Heart left ventricle (tissue), 16 donors: Measurements from ENCODE around the gene SH2D3C. TPM values are rescaled to one million over a fixed set of nuclear protein-coding genes. Genes with fewer than 3 reads are reported as not detected.
A peak's percentile ranks its signal among the peaks of the same experiment; 100 is the strongest.

Experiments used
- ATAC-seq, 4 donors: fragments of 200-7000 bp; cut with Tn5 transposase; one replicate each; pipeline ENCODE4 v1.9.1; 2020 to 2022; ENCODE audit warnings: moderate library complexity in 4 of 4, mild to moderate bottlenecking in 3 of 4, moderate number of reproducible peaks in 1 of 4
- DNase-seq, 5 donors: peaks; one replicate each; pipeline ENCODE4 v3.0.0-alpha.2; 2020
- H3K27ac ChIP-seq, 12 donors: fragments of 200-600 bp; sonication (generic) in 4 of 12; one replicate each; pipeline versions ENCODE4 v1.5.0 to v1.8.0; 2016 to 2022; ENCODE audit warnings: mild to moderate bottlenecking in 2 of 12
- H3K27me3 ChIP-seq, 9 donors: fragments of 200-600 bp; sonication (generic) in 2 of 9; one replicate each; pipeline versions ENCODE4 v1.5.1 to v1.8.0; 2016 to 2022; ENCODE audit warnings: mild to moderate bottlenecking in 3 of 9
- H3K36me3 ChIP-seq, 9 donors: fragments of 200-600 bp; sonication (generic) in 2 of 9; one replicate each; pipeline versions ENCODE4 v1.5.0 to v1.8.0; 2018 to 2022; ENCODE audit warnings: mild to moderate bottlenecking in 2 of 9
- H3K4me1 ChIP-seq, 12 donors: fragments of 200-600 bp; sonication (generic) in 4 of 12; one replicate each; pipeline versions ENCODE4 v1.5.0 to v1.8.0; 2016 to 2022; ENCODE audit warnings: mild to moderate bottlenecking in 3 of 12
- H3K4me3 ChIP-seq, 12 donors: fragments of 200-600 bp; sonication (generic) in 4 of 12; one replicate each; pipeline versions ENCODE4 v1.5.0 to v1.8.0; 2017 to 2022; ENCODE audit warnings: mild to moderate bottlenecking in 9 of 12, moderate library complexity in 4 of 12
- H3K9me3 ChIP-seq, 12 donors: fragments of 200-600 bp; sonication (generic) in 4 of 12; one replicate each; pipeline versions ENCODE4 v1.5.0 to v1.8.0; 2016 to 2022; ENCODE audit warnings: mild to moderate bottlenecking in 1 of 12
- CTCF ChIP-seq, 12 donors: fragments of 200-600 bp; sonication (generic) in 4 of 12; IDR thresholded peaks; one replicate each; pipeline versions ENCODE4 v1.5.0 to v1.8.0; 2018 to 2022; ENCODE audit warnings: antibody characterized with exemption in 12 of 12, mild to moderate bottlenecking in 5 of 12
- POLR2A ChIP-seq, 2 donors: fragments of 450-650 bp; IDR thresholded peaks; one replicate each; pipeline ENCODE4 v1.6.1; 2017; ENCODE audit warnings: antibody characterized with exemption in 2 of 2, mild to moderate bottlenecking in 2 of 2, moderate library complexity in 2 of 2
- WGBS, 4 donors: extraction: QIAGEN DNeasy Blood & Tissue Kit in 2 of 4; methylation state at CpG; one replicate each; pipeline versions ENCODE4 v1.1.5 to v1.1.7; 2013 to 2018; 5-methylcytosine and 5-hydroxymethylcytosine counted together
- intact Hi-C, 10 donors: fragments of 100-400 bp; cut with DNase I; formaldehyde crosslinking; loops; one replicate each; pipeline versions ENCODE4 v1.11.1 to v1.14.2; 2022
- polyA plus RNA-seq, 2 donors: library from polyadenylated mRNA; stranded (reverse); fragments of 200-250 nt; gene quantifications; one replicate each; pipeline ENCODE4 v1.2.3, GENCODE V29; 2013
- total RNA-seq, 9 donors: library from RNA; depleted of rRNA in 2 of 9; stranded (reverse); fragments of >200 nt in 2 of 9; fragmentation: NEBNext Ultra II Directional in 3 of 9; extraction: Animal tissue kit (Norgen Biotek cat#: 25700) in 3 of 9; gene quantifications; one replicate each; pipeline versions ENCODE4 v1.1.0 to v1.2.4, GENCODE V29; 2016 to 2023
- donor health status: ischemic (EF 13 %, LVEDD 7.1; RV severe dilation, severe dysfunction).
- donor health status: healthy with polysubstance abuse.
- donor health status: DM: no; HTN: yes; CAD: no.
- donor health status: DM: no; HTN: no; CAD: no.
- donor health status: ischemic (EF 25% LVEDD 6.9; RV normal size, moderate dysfunction).
- donor health status: ischemic (EF 25% LVEDD 5.7; RV mildly dilated, moderate dysfunction).
- donor health status: healthy.
- donor health status: DM: yes; HTN: yes; CAD: no.
- donor health status: ischemic (EF 35%, LVEDD 5.7; RV mildly dilated, moderate dysfunction).
- donor health status: nonischemic (EF 11% LVEDD 7.7; RV severe dilation, severe dysfunction).
- donor health status: DM: yes; HTN: yes; CAD: no.
- donor health status: PGD.
- donor health status: ischemic (EF 29% LVEDD 5.4; RV normal size, mild dysfunction).
- donor health status: nonischemic (EF 23%, LVEDD 6.1; RV moderate dilation, normal function).

The SH2D3C gene
- total and polyA plus RNA-seq, 11 donors, result 13.7 to 38.9 (median 21.0) TPM

DNA sequence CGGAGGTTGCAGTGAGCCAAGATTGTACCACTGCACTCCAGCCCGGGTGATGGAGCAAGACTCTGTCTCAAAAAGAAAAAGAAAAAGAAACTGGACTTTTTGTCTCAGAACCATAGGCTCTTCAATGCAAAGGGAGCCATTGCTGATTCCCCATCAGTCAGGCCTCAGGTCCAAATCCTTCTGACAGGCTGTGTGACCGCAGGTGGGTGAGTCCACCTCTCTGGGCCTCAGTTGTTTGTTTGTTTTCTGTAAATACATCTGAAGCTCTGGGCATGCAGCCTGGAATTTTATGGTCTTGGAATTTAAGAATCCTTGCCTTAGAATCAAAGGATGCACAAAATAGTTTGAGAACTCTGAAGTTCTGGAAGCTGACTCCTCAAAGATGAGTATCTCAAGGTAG lies 22.2 kb downstream of the SH2D3C start:
- no peak for TF ChIP-seq CTCF (IDR thresholded peaks at IDR 0.05)
- TF ChIP-seq POLR2A (IDR thresholded peaks at IDR 0.05), result no peak
- Histone ChIP-seq H3K27me3 (peaks cover 0 to 35% (median 17%) of the 10 kb centered on the region in 9 donors), H3K4me3 (peak overlapping the region in 7 of 12 donors; percentile 31 to 48 (median 44)), H3K27ac (peak overlapping the region in 11 of 12 donors; percentile 37 to 80 (median 61)), H3K36me3 (peaks cover 0 to 54% (median 15%) of the 10 kb centered on the region in 9 donors), H3K9me3 (no peaks in the 10 kb centered on the region), H3K4me1 (peaks cover 6 to 69% (median 17%) of the 10 kb centered on the region in 12 donors)
- intact Hi-C loops, result no loop called here
- DNase-seq (no peak), ATAC-seq (no peak)
- WGBS, 4 donors, result 76 to 88% (median 80%) methylated on average over 3 of the region's 3 CpGs

DNA sequence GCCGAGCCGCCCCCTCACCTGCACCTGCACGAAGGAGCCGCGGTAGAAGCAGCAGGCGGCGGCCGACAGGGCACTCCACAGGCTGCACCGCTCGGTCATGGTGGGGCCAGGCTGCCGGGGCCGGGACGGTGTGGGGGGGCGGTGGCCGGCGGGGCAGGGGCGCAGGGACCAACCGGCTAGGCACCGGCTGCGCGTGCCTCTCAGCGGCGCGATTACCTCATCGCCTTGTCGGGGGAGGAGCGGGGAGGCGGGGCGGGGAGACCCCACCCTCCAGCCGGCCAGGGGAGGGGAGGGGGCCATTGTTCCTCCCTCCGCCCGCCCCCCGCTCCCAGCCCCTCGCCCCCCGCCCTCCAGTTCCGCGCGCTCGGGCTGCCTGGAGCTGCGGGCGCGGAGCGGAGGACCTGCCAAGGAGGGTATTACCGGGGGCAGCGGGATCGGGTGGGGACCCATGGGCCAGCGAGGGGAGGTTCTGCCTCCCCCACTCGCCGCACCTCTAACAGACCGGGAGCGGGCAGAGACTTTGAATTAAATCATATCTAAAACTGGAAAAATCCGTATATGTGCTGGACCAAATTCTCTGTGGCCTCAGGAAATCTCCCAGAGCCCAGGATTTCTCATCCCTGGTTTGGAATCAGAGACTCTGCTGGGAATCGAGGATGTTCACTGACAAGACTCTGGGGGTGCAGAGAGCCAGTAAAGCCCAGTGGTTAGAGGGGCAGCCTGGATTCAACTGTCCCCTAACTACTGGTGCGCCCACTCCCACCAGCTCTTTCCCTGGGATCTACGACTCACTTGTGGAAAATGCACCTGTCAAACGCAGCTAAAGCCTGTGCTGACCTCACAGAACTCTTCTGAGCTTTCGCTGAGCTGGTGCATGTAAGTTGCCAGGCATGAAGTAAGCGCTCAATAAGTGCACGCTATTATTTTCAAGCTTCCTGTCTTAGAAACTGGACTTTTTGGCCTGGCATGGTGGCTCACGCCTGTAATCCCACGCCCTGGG lies 23.1 kb downstream of the SH2D3C start:
- no peaks in the 10 kb centered on the region for H3K9me3 ChIP-seq
- H3K4me3 ChIP-seq, result peak overlapping the region; percentile 20 to 48 (median 36)
- H3K4me1 ChIP-seq, result peaks cover 6 to 60% (median 16%) of the 10 kb centered on the region in 12 donors
- ATAC-seq (peak; percentile 33 to 66 (median 38)), DNase-seq (peak in 1 of 5 donors; percentile 59)
- peaks cover 0 to 54% (median 24%) of the 10 kb centered on the region in 9 donors for H3K36me3 ChIP-seq
- peaks cover 0 to 35% (median 17%) of the 10 kb centered on the region in 9 donors for H3K27me3 ChIP-seq
- WGBS, 4 donors, result 19 to 35% (median 27%) methylated on average over 20 to 61 of the region's 61 CpGs
- TF ChIP-seq CTCF (IDR thresholded peaks at IDR 0.05) (no peak), POLR2A (IDR thresholded peaks at IDR 0.05) (no peak)
- intact Hi-C loops, result no loop called here
- H3K27ac ChIP-seq, result peak overlapping the region in 11 of 12 donors; percentile 37 to 81 (median 61)

GRCh38 chr9:127754099-127755060 lies 24.1 kb downstream of the SH2D3C start:
- peak overlapping the region in 10 of 12 donors; percentile 5 to 81 (median 68) for H3K27ac ChIP-seq
- H3K9me3 ChIP-seq, result no peaks in the 10 kb centered on the region
- ATAC-seq (peak in 3 of 4 donors; percentile 20 to 60 (median 21)), DNase-seq (no peak)
- intact Hi-C loops, result no loop called here
- H3K36me3 ChIP-seq, result peaks cover 0 to 56% (median 26%) of the 10 kb centered on the region in 9 donors
- peaks cover 6 to 57% (median 14%) of the 10 kb centered on the region in 12 donors for H3K4me1 ChIP-seq
- WGBS, 4 donors, result 24 to 29% (median 25%) methylated on average over 41 to 86 of the region's 86 CpGs
- H3K27me3 ChIP-seq, result peaks cover 0 to 35% (median 17%) of the 10 kb centered on the region in 9 donors
- no peak for TF ChIP-seq POLR2A (IDR thresholded peaks at IDR 0.05)
- TF ChIP-seq CTCF (IDR thresholded peaks at IDR 0.05), result no peak
- H3K4me3 ChIP-seq, result peak overlapping the region; percentile 20 to 48 (median 36)
